ENCODE results near the gene SNRNP40.

SNRNP40 gene

DNA sequence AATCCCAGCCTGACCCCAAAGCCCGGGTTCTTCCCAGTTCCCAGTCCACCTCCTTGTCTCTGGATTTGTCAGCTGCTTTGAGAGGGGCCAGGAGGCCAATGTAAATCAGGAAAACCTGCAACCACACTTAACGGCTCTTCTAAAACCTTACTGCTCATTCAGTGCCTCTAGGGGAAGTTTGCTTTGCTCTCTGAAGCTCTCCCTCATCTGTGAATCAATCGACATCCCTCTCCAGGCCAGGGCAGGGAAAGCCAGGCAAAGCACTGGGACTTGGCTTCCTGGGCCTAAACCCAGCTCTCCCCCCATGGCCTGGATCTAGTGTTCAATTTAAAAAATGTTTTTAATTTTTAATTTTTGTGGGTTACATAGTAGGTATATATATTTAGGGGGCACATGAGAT, 66.2 kb downstream of the SNRNP40 start:
- DNase-seq: no peak

DNA sequence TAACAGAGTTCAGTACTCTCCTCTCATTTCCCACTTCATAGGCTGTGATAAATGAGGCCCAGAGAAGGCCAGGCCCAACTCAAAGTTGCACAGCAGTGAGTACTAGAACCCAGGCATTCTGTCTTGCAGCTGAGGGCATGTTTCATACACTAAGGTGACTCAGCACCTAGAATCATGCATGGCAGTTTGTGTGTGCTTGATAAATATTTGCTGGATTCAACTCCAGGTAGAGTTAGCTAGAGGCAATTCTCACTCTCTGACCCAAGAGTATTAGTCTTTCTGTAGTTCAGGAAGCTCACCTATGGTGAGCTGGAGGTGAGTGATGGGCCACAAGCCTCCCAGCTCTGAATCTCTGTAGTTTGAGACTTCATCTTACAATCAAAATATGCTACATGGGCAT, 67.6 kb downstream of the SNRNP40 start:
- DNase-seq: no peak

GRCh38 chr1:31227891-31228568, 68.6 kb downstream of the SNRNP40 start:
- DNase-seq: no peak

DNA sequence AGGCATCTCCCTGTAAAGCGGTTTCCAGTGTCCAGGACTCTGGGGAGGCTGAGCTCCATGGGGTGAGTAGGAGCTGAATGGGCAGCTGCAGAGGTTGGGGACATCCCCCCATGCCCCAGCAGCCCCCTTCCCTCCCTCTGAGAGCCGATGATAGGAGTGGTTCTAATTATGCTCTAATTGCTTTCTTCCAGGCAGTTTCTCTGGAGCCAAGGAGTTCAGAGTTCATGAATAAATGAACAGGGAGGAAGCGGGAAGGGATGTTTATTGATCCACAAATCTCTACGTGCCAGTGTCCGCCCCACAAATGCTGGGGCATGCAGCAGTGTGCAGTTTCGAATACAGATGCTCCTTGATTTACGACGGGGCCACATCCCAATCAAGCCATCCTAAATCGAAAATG, 72.5 kb downstream of the SNRNP40 start:
- no peak for DNase-seq

- no peak for DNase-seq
Measured at GRCh38 chr1:31222176-31222575, 74.4 kb downstream of the SNRNP40 start.

- DNase-seq: no peak
Measured at GRCh38 chr1:31221072-31221471, 75.5 kb downstream of the SNRNP40 start.

DNA sequence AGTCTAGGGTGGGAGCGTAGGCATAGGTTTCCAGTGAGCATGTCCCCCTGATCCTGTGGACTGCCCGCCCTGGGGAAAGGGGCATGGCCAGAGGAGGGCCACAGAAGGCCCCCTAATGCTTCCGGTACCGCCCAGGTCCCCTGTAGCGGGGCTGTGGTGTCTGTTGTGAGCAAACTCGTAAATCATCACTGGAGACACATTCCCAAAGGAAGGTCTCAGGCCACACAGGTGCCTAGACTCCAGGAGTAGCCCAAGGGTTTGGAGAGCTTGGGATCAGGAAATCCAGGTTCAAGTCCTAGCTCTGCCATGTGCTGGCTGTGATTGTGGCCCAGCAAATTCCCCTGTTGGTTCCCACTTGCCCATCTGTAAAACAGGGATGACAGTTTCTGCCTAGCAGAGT, 77.1 kb downstream of the SNRNP40 start:
- no peak for DNase-seq

GRCh38 chr1:31218705-31219104, 77.9 kb downstream of the SNRNP40 start:
- no peak for DNase-seq

DNA sequence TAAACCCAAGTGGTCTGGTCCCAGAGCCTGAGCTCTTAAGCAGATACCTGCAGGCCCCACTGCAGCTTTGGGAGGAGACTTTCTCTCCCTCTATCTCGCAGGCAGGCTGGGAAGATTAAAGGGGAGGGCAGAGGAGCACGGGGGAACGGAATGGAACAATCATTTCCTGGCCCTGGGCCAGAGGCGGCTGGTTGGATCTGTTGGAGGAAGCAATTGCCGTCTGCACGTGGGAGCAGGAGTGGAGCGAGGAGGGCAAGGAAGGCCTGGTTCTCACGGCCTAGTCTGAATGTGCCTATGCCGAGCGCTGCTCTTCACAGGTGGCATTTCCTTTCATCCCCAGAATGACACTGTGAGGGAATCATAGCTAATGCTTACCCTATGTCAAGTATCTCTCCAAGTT, 80.6 kb downstream of the SNRNP40 start:
- no peak for DNase-seq

DNA sequence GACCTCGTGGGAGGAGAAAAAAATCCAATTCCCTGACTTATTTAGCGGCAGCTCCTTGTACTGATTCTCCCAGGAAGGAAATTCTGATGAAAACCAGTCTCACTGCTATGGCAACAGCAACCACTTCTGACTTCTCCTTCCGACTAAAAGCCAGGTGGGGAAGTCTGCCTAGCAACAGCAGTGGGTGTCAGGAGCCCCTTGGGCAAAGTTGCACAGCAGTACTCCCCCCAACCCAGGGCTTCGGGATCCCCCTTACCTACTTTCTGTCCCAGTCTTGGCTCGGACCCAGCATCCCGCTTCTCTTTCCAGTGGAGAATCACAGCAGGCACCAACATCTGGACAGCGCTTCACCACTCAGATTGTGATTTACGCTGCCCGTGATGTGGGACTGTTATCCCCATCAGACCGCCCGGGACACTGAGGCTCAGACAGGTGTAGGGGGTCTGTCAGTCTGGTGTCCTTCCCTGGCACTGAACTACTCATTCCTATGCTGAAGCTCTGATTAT, 81.5 kb downstream of the SNRNP40 start:
- no peak for DNase-seq

DNA sequence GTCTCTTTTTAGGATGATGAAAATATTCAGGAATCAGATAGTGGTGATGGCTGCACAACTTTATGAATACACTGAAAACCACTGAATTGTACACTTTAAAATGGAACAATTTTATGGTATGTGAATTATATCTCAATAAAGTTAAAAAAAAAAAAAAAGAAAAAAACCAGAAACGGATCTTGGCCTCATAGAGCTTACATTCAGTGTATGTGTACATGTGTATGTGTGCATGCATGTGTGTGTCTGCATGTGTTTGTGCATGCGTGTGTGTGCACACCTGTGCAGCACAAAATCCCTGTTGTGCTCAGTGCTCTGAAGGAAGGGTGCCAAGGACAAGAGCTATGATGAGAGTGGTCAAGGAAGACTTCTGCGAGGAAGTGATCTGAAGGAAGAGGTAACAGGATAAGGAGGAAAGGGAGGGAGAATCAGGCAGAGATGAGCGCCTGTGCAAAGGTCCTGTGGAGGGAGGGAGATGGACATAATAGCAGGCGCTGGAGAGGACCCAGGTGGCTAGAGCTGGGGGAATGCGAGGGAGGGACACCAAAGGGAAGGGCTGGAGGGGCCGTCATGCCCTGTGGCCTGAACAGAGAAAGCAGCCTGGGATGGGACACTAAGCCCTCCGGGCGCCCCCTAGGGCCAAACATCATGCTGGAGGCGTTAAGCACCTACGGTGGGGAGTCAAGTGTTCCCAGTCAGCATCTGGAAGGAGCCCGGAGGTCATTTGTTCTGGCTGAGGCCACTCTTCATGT, 82.1 kb downstream of the SNRNP40 start:
- DNase-seq: no peak

Data from T-helper 2 cell (primary cell).